Stimulated activated CD4-positive, alpha-beta T cell treated with anti-CD3 and anti-CD28 coated beads, TNF-alpha, amount 100 ng/mL, for 24 hours (primary cell): Measurements from ENCODE around the gene IL10RA.
"Not testable (repeated sequence)": the region's sequence is repeated elsewhere in the genome, so short reads cannot be mapped to it uniquely, and the experiment has no call there.

Experiments
- DNase-seq, 3 experiments: peaks; one replicate each; pipeline ENCODE4 v3.0.0-alpha.2; 2020; ENCODE audit warnings: low read depth in 3 of 3

IL10RA gene

GRCh38 chr11:117985953-117986887 lies at the start of gene IL10RA:
Gene IL10RA, plus strand, starts transcription at chr11:117986394. Its CDS starts 74 bp downstream, at chr11:117986468.
- peak; percentile 58 to 83 (median 68) for DNase-seq

GRCh38 chr11:117936973-117937372 lies 49.2 kb upstream of the IL10RA start:
- no peak for DNase-seq

- DNase-seq = no peak
These were observed 45.5 kb upstream of the IL10RA start for GRCh38 chr11:117940736-117941135.

- no peak for DNase-seq
These were observed 45.0 kb upstream of the IL10RA start for GRCh38 chr11:117941163-117941707.

GRCh38 chr11:117941976-117942654 lies 44.1 kb upstream of the IL10RA start:
- no peak for DNase-seq

GRCh38 chr11:117944554-117944953 lies 41.6 kb upstream of the IL10RA start:
- DNase-seq = no peak

- DNase-seq = no peak
These were observed 41.0 kb upstream of the IL10RA start for GRCh38 chr11:117945047-117945810.

- no peak for DNase-seq
These were observed 39.9 kb upstream of the IL10RA start for GRCh38 chr11:117946156-117946841.

GRCh38 chr11:117946842-117947526 lies 39.2 kb upstream of the IL10RA start:
- DNase-seq = peak; percentile 73 to 83 (median 78)

GRCh38 chr11:117947751-117948150 lies 38.4 kb upstream of the IL10RA start:
- not testable (repeated sequence) for DNase-seq

GRCh38 chr11:117948466-117948865 lies 37.7 kb upstream of the IL10RA start:
- DNase-seq = not testable (repeated sequence)

GRCh38 chr11:117949062-117949461 lies 37.1 kb upstream of the IL10RA start:
- DNase-seq = no peak

GRCh38 chr11:117950301-117950700 lies 35.9 kb upstream of the IL10RA start:
- peak in 1 of 3 experiments; percentile 46 for DNase-seq

GRCh38 chr11:117950993-117951961 lies 34.9 kb upstream of the IL10RA start:
- no peak for DNase-seq

GRCh38 chr11:117953024-117953671 lies 33.0 kb upstream of the IL10RA start:
- DNase-seq = no peak

- DNase-seq = no peak
These were observed 27.2 kb upstream of the IL10RA start for GRCh38 chr11:117958949-117959348.

- no peak for DNase-seq
These were observed 26.6 kb upstream of the IL10RA start for GRCh38 chr11:117959438-117960149.

GRCh38 chr11:117960406-117960805 lies 25.8 kb upstream of the IL10RA start:
- no peak for DNase-seq
